SK-N-MC (cell line): Measurements from ENCODE around the gene APBA3.

Experiments
- DNase-seq: peaks from one replicate; pipeline ENCODE4 v3.0.0-alpha.2; 2011; ENCODE audit warnings: low read depth, low spot score
- H3K27ac ChIP-seq: fragments of 200-600 bp; sonication (generic); 2 replicates; pipeline ENCODE4 v1.5.1; 2016; ENCODE audit warnings: mixed run types
- H3K36me3 ChIP-seq: fragments of 200-600 bp; sonication (generic); 2 replicates; pipeline ENCODE4 v1.6.1; 2017; ENCODE audit warnings: antibody characterized with exemption, low read length, mixed read lengths; ENCODE audit not compliant: insufficient read depth
- H3K4me3 ChIP-seq: fragments of 200-600 bp; sonication (generic); 2 replicates; pipeline ENCODE4 v1.5.1; 2016
- H3K9ac ChIP-seq: fragments of 200-600 bp; sonication (generic); 2 replicates; pipeline ENCODE4 v1.8.0; 2017; ENCODE audit warnings: mixed run types, mixed read lengths; ENCODE audit not compliant: insufficient read length
- H3K9me3 ChIP-seq: fragments of 200-600 bp; sonication (generic); 2 replicates; pipeline ENCODE4 v1.6.1; 2017; ENCODE audit warnings: low read depth, mild to moderate bottlenecking, antibody characterized with exemption, low read length, moderate library complexity, mixed read lengths
- EZH2 ChIP-seq: fragments of 200-600 bp; sonication (generic); IDR thresholded peaks from one replicate; pipeline ENCODE4 v1.6.1; 2017; ENCODE audit warnings: antibody characterized with exemption
- FOXP2 ChIP-seq: optimal IDR thresholded peaks from 2 replicates; pipeline ENCODE3; 2011; ENCODE audit warnings: mild to moderate bottlenecking, moderate library complexity; ENCODE audit not compliant: insufficient read depth; ENCODE audit errors: extremely low read length, control extremely low read depth
- POLR2AphosphoS5 ChIP-seq: IDR thresholded peaks from 2 replicates; pipeline ENCODE4 v1.6.1; 2012; ENCODE audit warnings: mild to moderate bottlenecking, low read depth, low read length, borderline replicate concordance

The APBA3 gene

DNA sequence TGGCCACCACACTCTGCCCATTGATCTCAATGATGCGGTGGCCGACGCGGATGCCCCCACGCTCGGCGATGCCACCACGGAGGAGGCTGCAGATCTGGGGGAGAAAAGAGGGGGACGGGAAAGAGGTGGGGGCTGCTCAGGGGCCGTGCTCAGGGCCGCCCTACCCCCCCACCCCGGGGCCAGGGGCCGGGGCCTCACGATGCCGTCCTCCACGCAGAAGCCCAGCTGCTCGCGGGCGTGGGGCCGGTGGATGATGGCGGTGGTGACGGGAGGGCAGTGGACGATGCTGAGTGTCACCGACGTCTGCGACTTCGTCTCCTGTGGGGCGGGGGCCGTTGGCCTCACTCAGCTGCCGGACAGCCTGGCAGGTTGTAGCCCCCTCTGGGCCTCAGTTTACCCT is 10.3 kb downstream of the APBA3 start:
- H3K27ac ChIP-seq = no peak overlapping the region
- H3K9me3 ChIP-seq = no peaks in the 10 kb centered on the region
- no peak for TF ChIP-seq POLR2AphosphoS5
- no peak for TF ChIP-seq FOXP2
- TF ChIP-seq EZH2 = no peak
- no peaks in the 10 kb centered on the region for H3K36me3 ChIP-seq
- no peak overlapping the region for H3K9ac ChIP-seq
- DNase-seq = no peak
- H3K4me3 ChIP-seq = no peak overlapping the region

DNA sequence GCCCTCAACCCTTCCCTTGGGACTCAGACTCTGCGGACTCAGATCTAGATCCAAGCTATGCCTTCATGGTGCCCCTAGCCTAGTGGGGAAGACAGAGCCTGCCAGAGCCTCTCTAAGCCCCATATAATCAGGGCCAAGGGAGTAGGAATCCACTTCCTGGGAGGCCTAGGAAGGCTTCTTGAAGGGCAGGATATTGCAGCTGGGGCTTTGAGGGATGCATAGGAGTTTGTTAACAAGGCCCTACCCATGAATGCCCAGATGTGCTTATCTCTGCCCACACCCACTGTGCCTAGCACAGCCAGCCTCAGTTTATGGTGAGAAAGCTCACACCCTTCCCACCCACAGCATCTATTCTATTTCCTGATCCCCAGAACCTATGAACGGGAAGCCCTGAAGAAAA is 11.3 kb downstream of the APBA3 start:
- H3K27ac ChIP-seq = no peak overlapping the region
- no peaks in the 10 kb centered on the region for H3K9me3 ChIP-seq
- no peak overlapping the region for H3K9ac ChIP-seq
- TF ChIP-seq FOXP2 = no peak
- TF ChIP-seq POLR2AphosphoS5 = no peak
- TF ChIP-seq EZH2 = no peak
- H3K4me3 ChIP-seq = no peak overlapping the region
- no peak for DNase-seq
- no peaks in the 10 kb centered on the region for H3K36me3 ChIP-seq

DNA sequence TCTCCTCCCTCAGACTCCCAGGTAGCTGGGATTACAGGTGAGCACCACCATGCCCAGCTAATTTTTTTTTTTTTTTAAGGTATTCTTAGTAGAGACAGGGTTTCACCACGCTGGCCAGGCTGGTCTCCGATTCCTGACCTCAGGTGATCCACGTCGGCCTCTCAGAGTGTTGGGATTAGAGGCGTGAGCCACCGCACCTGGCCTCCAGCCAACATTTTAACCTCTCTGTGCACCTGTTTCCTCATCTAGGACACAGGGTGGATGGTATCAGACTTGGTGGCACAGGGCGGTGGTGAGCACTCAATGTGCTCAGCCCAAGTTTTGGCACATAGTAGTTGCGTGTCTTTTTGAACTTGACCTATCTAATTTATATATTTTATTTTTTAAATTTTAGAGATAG is 12.5 kb downstream of the APBA3 start:
- Histone ChIP-seq H3K27ac (no peak overlapping the region), H3K36me3 (no peaks in the 10 kb centered on the region), H3K4me3 (no peak overlapping the region), H3K9me3 (no peaks in the 10 kb centered on the region), H3K9ac (no peak overlapping the region)
- DNase-seq = no peak
- no peak for TF ChIP-seq EZH2
- no peak for TF ChIP-seq FOXP2
- no peak for TF ChIP-seq POLR2AphosphoS5

DNA sequence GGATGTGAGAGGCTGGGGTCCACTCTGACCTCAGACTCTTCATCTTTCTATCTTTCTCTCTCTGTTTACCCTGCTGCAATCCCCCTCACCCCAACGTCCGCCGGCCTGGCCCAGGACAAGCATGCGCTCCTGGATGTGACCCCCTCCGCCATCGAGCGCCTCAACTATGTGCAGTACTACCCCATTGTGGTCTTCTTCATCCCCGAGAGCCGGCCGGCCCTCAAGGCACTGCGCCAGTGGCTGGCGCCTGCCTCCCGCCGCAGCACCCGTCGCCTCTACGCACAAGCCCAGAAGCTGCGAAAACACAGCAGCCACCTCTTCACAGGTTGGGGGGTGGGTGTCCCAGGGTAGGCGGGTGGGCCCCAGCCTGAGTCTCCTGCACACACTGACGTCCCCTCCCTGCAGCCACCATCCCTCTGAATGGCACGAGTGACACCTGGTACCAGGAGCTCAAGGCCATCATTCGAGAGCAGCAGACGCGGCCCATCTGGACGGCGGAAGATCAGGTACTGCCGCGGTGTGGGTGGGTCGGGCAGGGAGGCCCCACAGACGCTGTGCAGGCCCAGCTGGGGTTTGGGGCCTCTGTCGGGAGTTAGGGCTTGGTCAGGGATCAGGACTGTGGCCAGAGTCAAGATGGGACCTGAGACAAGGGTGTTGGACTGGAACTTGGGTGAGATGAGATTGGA is 15.0 kb downstream of the APBA3 start:
- no peaks in the 10 kb centered on the region for H3K36me3 ChIP-seq
- no peak for DNase-seq
- H3K4me3 ChIP-seq = no peak overlapping the region
- no peak for TF ChIP-seq POLR2AphosphoS5
- TF ChIP-seq EZH2 = no peak
- no peak for TF ChIP-seq FOXP2
- H3K9me3 ChIP-seq = no peaks in the 10 kb centered on the region
- no peak overlapping the region for H3K9ac ChIP-seq
- no peak overlapping the region for H3K27ac ChIP-seq

DNA sequence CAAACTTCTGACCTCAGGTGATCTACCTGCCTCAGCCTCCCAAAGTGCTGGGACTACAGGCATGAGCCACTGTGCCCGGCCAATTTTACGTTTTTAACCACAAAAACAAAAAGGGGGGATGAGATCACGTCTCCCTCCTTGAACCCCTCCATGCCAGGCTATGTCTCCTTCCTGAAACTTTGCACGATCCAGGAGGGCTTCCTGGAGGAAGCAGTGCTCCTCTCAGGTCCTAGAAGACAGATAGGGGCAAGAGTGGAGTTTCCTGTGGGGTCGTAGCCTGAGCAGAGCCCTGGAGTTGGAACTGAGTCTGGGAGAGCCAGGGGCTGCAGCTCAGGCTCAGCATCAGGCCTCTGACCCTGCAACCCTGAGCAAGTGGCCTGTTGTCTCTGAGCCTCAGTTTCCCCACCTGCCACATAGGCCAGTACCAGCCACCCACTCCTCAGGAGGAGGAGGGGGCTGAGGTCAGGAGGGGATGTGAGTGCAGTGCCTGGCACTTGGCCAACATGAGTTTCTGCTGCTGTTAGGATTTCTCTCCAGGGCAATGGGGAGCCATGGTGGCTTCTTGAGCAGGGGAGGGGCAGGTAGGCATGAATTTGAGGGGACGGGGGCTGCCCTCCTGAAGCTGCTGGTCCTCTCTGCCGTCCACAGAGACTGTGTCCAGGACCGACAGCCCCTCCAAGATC is 16.0 kb downstream of the APBA3 start:
- no peak overlapping the region for H3K27ac ChIP-seq
- H3K9me3 ChIP-seq = no peaks in the 10 kb centered on the region

DNA sequence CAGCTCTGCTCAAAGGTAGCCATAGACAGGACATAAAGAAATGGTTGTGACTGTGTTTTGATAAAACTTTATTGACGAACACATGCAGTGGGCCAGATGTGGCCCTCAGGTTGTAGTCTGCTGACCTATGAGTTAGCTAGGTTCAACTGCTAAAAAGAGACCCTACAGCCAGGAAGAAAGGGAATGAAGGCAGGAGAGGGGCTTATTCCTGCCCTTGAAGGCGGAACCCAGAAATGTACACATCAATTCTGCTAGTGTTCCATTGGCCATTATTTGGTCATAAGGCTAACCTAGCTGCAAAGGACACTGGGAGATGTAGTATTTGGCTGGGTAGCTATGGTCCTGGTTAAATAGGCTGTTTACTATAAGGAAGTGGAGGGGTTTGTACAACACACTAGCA is 18.0 kb downstream of the APBA3 start:
- DNase-seq = no peak
- Histone ChIP-seq H3K9me3 (no peaks in the 10 kb centered on the region), H3K4me3 (no peak overlapping the region), H3K27ac (no peak overlapping the region), H3K36me3 (no peaks in the 10 kb centered on the region), H3K9ac (no peak overlapping the region)
- TF ChIP-seq EZH2 = no peak
- TF ChIP-seq POLR2AphosphoS5 = no peak
- TF ChIP-seq FOXP2 = no peak

More for the DNA sequence above, 16.0 kb downstream of the APBA3 start:
- Histone ChIP-seq H3K36me3 (no peaks in the 10 kb centered on the region), H3K4me3 (no peak overlapping the region), H3K9ac (no peak overlapping the region)
- DNase-seq = no peak
- no peak for TF ChIP-seq EZH2
- TF ChIP-seq POLR2AphosphoS5 = no peak
- no peak for TF ChIP-seq FOXP2

DNA sequence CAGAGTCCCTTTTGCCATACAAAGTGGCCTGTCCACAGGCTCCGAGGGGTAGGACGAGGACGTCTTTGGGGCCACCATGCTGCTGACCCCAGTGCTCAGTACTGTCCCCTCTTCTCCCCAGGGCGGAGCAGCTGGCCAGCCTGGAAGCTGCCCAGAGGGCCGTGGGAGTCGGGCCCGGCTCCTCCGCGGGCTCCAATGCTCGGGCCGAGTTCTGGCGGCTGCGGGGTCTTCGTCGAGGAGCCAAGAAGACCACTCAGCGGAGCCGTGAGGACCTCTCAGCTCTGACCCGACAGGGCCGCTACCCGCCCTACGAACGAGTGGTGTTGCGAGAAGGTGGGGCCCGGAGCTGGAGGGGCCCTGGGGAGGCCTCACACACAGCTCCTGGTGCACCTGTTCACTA is 21.1 kb downstream of the APBA3 start:
- no peak for TF ChIP-seq POLR2AphosphoS5
- no peaks in the 10 kb centered on the region for H3K9me3 ChIP-seq
- no peaks in the 10 kb centered on the region for H3K36me3 ChIP-seq
- H3K9ac ChIP-seq = no peak overlapping the region
- no peak overlapping the region for H3K27ac ChIP-seq
- no peak for DNase-seq
- no peak overlapping the region for H3K4me3 ChIP-seq

DNA sequence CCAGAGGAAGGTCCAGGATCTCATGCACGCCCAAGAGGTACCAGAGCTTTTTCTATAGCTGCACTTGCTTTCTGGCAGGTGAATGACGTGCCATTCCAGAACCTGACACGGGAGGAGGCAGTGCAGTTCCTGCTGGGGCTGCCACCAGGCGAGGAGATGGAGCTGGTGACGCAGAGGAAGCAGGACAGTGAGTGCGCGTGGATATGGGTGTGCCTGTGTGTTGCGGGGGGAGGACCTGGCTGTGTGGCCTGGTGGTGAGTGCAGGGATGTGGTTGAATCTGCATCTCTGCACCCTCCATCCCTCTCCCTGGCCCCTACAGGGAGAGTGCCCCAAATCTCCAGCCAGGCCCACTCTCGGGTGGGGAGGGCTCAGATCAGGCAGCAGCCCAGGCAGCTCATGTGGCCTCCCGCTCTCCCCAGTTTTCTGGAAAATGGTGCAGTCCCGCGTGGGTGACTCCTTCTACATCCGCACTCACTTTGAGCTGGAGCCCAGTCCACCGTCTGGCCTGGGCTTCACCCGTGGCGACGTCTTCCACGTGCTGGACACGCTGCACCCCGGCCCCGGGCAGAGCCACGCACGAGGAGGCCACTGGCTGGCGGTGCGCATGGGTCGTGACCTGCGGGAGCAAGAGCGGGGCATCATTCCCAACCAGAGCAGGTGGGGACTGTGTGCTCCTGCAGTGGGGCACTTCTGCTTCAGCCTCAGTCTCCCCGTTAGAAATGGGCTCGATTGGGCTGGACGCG is 22.8 kb downstream of the APBA3 start:
- H3K9me3 ChIP-seq = no peaks in the 10 kb centered on the region
- no peaks in the 10 kb centered on the region for H3K36me3 ChIP-seq
- no peak for DNase-seq
- no peak overlapping the region for H3K9ac ChIP-seq
- H3K4me3 ChIP-seq = no peak overlapping the region
- H3K27ac ChIP-seq = no peak overlapping the region
- no peak for TF ChIP-seq EZH2
- TF ChIP-seq POLR2AphosphoS5 = no peak
- TF ChIP-seq FOXP2 = no peak
